Stimulated activated CD4-positive, alpha-beta T cell treated with anti-CD3 and anti-CD28 coated beads, Interleukin-1b, Interleukin-23, amount 100 ng/mL, for 24 hours (primary cell): ENCODE measurements around the gene HSF2BP.
"Not testable (repeated sequence)": the region's sequence is repeated elsewhere in the genome, so short reads cannot be mapped to it uniquely, and the experiment has no call there.

Experiments used
- DNase-seq, 4 experiments: peaks; one replicate each; pipeline ENCODE4 v3.0.0-alpha.2; 2020; ENCODE audit warnings: low read depth in 4 of 4, low spot score in 1 of 4

Gene HSF2BP

DNA sequence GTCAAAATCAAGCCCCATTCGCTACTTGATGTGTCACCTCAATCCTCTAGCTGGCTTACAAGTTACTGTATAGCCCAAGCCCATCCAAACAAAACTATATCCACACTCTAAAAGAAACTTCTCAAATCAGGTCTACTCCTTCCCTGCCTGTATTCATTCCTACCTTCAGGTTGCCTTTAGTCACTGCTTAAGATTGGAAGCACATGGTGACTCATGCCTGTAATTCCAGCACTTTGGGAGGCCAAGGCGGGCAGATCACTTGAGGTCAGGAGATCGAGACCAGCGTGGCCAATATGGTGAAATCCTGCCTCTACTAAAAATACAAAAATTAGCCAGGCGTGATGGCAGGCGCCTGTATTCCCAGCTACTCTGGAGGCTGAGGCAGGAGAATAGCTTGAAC is 7.4 kb downstream of the HSF2BP start:
- DNase-seq, result not testable (repeated sequence)

GRCh38 chr21:43648171-43648570 is 11.1 kb downstream of the HSF2BP start:
- DNase-seq, result no peak

GRCh38 chr21:43646550-43647260 is 12.6 kb downstream of the HSF2BP start:
- DNase-seq, result peak; percentile 65 to 79 (median 75)

DNA sequence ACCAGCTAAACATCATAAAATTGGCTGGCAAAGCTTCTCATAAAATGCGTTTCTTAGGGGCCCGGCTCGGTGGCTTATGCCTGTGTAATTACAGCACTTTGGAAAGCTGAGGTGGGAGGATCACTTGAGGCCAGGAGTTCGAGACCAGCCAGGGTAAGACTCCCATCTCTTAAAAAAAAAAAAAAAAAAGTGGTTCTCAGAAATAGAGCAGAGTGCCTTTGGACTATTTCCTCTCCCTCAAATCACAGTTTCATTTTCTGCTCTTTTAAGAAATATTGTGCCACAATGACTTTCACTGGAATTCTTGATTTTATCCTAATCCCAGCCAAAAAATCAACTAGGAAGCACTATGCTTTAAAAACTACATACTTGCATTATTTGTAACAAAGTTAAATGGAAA is 13.3 kb downstream of the HSF2BP start:
- DNase-seq, result no peak

DNA sequence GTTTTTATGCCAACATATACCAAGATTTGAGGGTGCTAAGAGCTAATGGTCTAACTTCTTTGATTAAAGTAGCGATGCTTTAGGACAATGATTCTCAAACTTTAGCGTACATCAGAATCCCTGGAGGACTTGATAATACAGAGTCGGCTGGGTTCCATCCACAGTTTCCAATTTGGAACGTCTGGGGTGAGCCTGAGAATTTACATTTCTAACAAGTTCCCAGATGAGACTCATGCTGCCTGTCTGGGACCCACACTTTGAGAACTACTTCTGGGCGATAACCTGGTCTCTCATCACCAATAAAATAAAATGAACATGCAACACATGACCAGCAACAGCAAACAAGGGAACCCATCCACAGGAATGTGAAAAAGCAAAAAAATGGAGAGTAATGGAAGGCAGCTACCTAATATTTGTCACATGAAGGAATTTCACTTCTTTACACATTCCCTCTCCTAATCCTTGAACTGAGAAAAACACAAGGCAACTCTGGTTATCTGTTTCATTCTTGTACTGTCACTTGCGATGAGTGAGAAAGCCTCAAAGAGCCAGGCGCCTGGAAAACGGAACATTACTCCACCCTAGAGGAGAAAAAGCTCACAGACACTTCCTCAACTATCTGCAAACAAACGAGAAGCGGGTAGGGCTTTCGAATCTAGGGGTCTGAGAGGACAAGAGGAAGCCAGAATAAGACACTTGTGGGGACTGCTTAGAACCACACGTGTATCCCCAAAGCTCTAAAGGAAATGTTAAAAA is 14.0 kb downstream of the HSF2BP start:
- DNase-seq, result no peak

- no peak for DNase-seq
Measured at GRCh38 chr21:43644609-43645008, 14.7 kb downstream of the HSF2BP start.

- DNase-seq, result no peak
Measured at GRCh38 chr21:43644071-43644470, 15.2 kb downstream of the HSF2BP start.

DNA sequence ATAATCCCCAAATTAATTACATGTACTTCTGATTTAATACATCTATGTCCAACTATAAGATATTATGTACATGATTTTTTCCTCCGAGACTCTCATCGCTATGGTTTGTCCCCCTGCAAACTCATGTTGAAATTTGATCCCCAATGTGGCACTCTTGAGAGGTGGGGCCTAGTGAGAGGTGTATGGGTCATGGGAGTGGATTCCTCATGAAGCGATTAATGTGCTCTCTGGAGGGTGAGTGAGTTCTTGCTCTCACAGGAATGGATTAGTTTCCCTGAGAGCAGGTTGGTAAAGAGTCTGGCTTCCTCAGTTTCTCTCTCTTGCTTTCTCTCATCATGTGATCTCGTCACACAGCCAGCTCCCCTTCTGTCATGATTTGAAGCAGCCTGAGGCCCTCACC is 16.1 kb downstream of the HSF2BP start:
- no peak for DNase-seq

DNA sequence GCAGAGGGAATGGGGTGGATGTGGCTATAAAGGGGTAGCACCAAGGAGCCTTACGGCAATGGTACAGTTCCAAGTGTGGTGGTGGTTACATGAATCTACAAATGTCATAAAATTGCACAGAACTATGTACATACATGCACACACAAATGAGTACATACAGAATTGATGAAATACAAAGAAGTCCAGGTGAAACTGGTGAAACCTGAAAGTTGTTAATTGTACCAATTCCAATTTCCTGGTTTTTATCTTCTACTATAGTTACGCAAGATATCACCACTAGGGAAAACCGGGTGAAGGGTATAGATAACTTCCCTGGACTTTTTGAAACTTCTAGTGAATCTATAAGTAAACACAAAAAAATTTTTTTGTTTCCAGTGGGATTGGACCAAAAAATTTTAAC is 18.9 kb downstream of the HSF2BP start:
- no peak for DNase-seq

DNA sequence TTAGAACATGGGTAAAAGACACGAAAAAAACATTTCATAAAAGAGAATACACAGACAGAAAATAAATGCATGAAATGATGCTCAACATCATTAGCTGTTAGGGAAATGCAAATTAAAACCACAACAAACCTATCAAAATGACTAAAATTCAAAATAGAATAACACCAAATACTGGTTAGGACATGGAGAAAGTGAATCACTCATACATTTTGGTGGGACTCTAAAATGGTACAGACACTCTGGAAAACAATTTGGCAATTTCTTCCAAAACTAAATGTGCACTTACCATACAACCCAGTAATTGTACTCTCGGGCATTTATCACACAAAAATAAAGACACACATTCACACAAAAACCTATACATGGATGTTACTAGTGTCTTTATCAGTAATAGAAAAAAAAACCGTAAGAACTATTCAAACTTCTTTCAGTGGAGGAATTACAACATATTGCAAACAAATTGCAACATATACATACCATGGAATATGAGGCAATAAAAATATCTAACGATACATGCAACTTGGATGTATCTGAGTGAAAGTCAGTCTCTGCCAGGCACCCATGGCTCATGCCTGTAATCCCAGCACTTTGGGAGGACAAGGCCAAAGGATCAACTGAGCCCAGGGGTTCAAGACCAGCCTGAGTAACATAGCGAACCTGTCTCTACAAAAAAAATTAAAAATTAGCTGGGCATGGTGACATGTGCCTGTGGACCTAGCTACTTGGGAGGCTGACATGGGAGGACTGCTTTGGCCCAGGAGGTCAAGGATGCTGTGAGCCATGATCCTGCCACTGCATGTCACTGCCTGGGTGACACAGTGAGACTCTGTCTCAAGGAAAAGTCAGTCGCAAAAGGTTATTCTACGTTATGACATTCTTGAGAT is 19.6 kb downstream of the HSF2BP start:
- no peak for DNase-seq

DNA sequence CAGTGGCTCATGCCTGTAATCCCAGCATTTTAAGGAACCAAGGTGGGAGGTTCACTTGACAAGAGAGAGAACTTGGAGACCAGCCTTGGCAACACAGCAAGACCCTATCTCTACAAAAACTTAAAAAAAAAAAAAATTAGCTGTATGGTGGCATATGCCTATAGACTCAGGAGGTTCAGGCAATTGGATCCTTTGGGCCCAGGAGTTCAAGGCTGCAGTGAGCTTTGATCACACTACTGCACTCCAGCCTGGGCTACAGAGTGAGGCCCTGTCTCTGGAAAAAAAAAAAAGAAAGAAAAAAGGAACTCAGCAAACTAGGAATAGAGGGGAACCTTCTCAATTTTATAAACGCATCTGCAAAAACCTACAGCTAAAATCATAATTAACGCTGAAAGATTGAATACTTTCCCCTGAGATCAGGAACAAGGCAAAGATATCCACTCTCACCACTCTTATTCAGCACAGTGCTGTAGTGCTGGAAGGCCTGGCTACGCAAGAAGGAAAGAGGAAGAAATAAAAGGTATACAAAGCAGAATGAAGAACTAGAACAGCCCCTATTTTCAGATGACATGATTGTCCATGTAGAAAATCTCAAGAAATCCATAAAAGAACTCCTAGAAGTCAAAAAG is 21.6 kb downstream of the HSF2BP start:
- DNase-seq, result no peak

- DNase-seq, result no peak
Measured at GRCh38 chr21:43635436-43635835, 23.9 kb downstream of the HSF2BP start.

DNA sequence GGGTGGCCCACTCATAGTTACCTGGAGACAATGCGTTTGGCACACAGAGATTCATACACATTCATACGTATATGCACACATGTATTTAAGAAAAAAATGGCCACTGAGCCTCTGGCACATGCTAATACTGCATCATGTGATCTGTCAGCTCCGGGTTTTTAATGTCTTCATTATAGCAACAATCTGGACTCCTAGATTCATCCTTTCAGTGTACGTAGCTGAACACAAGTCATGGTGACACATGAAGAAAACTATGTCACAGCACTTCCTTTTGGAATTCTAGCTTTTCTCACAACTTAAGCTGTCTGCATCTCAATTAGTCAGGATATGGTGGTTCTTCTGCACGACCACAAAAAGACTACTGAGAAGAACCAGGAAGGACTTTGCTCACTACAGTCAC is 24.7 kb downstream of the HSF2BP start:
- DNase-seq, result no peak

DNA sequence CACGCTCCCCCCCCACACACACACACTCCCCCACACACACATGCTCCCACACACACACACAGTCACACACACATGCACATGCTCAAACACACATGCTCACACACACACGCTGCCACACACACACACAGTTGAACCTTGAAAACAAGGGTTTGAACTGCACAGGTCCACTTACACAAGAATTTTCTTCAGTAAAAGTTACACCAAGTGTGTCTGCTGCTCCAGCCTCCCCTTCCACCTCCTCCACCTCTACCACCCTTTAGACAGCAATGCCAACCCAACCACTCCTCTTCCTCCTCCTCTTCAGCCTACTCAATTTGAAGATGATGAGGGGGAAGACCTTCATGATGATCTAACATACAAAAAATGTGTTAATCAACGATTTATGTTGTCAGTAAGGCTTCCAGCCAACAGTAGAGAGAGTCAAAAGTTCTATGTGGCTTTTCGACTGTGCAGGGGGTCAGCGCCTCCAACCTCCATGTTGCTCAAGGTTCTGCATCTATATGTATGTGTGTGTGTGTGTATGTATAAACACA is 26.8 kb downstream of the HSF2BP start:
- DNase-seq, result no peak

DNA sequence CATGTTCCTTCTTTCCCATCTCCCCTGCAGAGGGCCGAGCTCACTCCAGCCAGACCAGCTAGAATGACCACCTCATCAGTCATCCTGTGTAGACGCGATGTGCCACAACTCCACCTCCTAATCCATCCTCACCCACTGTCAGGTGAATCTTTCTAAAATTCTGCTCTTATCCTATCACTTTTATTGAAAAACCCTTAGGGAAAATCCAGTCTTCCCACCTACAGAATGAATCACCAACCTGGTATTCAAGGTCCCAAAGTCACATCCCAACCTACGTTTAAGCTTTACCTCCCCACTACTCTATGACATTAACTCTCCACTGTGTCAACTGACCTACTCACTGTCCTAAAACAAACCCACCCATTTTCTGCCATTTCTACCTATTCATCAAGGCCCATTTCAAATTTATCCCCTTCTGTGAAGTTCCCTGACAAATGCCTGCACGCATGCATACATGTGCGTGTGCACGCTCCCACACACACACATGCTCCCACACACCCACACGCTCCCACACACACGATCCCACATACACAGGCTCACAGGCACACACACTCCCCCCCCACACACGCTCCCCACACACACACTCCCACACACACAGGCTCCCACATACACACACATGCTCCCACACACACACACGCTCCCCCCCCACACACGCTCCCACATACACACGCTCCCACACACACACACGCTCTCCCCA is 27.7 kb downstream of the HSF2BP start:
- DNase-seq, result no peak

- DNase-seq, result no peak
Measured at GRCh38 chr21:43627527-43627926, 31.8 kb downstream of the HSF2BP start.

GRCh38 chr21:43626390-43626789 is 32.9 kb downstream of the HSF2BP start:
- DNase-seq, result no peak

GRCh38 chr21:43624339-43624738 is 34.9 kb downstream of the HSF2BP start:
- DNase-seq, result no peak

- no peak for DNase-seq
Measured at GRCh38 chr21:43623588-43623987, 35.7 kb downstream of the HSF2BP start.

- DNase-seq, result no peak
Measured at GRCh38 chr21:43622796-43623195, 36.5 kb downstream of the HSF2BP start.
